Measurements from ENCODE around the gene MCOLN1. TPM values are rescaled to one million over a fixed set of nuclear protein-coding genes. Genes with fewer than 3 reads are reported as not detected.
A peak's percentile ranks its signal among the peaks of the same experiment; 100 is the strongest.

Gene MCOLN1
- total RNA-seq, 1 donor, result 12.0 TPM

DNA sequence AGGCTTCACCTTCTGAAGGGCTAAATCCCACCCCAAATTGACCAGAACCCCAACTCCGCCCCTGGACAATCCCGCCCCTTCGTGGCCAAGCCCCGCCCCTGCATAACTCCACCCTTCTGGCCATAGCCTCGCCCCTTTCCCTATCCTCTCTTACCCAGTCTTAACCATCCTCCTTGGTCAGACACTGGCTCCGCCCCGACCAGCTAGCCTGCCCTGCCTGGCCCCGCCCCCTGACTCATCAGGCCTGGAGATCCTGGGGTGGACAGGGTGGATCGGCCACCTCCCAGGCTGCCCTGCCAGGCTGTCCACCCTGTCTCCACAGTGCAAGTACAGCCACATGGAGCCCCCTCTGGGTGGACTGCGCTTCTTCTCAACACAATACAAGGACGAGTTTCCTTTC, 14.5 kb upstream of the MCOLN1 start:
- DNase-seq (ENCODE audit: low read depth), result peak; percentile 80
- TF ChIP-seq CTCF (IDR thresholded peaks at IDR 0.05; ENCODE audit: insufficient read depth, low read length), result no peak
- H3K4me3 ChIP-seq (ENCODE audit: low read depth, low read length), result no peak overlapping the region

DNA sequence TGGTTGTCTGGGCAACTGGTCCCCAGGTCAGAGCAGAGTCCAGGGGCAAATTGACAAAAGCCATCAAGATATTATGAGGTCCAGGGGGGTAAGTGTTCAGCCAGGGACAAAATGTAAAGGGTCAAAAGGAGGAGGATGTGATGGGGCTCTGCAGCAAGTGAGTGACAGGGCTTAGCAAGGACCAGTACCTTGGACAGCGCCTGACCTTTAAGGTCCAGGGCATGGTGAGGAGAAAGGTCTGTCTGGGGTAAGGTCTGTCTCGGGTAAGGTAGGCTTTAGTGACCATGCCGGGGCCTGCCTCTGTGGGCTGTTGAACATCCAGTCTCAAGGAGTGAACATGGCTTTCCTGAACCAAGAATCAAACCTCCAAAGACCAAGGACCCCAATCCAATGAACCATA, 12.8 kb upstream of the MCOLN1 start:
- TF ChIP-seq CTCF (IDR thresholded peaks at IDR 0.05; ENCODE audit: insufficient read depth, low read length), result no peak
- H3K4me3 ChIP-seq (ENCODE audit: low read depth, low read length), result no peak overlapping the region
- DNase-seq (ENCODE audit: low read depth), result no peak

GRCh38 chr19:7512400-7512851, 10.0 kb upstream of the MCOLN1 start:
- no peak for TF ChIP-seq CTCF (IDR thresholded peaks at IDR 0.05; ENCODE audit: insufficient read depth, low read length)
- DNase-seq (ENCODE audit: low read depth), result no peak
- H3K4me3 ChIP-seq (ENCODE audit: low read depth, low read length), result no peak overlapping the region

- H3K4me3 ChIP-seq (ENCODE audit: low read depth, low read length), result no peak overlapping the region
Observed at GRCh38 chr19:7513809-7514642, 8.4 kb upstream of the MCOLN1 start.

DNA sequence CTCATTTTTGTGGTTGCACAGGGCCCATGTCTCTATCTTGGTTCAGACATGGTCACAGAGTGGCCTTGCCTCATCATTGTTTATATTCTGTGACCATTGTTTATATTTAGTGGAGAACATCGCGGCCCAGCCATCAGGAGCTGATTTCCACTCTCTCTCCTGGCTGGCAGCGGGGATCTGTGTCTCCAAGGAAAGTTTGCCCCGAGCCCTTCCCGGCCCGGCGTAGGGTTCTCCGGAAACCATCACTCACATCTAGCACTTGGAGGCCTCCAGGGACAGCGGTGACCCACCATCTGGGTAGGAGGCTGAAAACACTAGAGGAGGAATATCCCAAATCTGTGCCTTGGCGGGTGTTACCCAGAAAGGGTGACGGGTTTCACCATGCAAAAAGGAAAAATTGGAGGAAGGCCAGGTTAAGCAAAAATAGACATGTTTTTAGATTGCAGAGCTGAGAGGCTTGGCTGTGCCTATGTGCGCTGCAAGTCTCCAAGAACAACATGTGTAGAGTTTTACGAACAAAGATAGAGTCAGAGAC, 7.2 kb upstream of the MCOLN1 start:
- no peak for TF ChIP-seq CTCF (IDR thresholded peaks at IDR 0.05; ENCODE audit: insufficient read depth, low read length)
- peak overlapping the region; percentile 67 for H3K4me3 ChIP-seq (ENCODE audit: low read depth, low read length)
- peak; percentile 61 for DNase-seq (ENCODE audit: low read depth)

More at GRCh38 chr19:7513809-7514642, 8.4 kb upstream of the MCOLN1 start:
- TF ChIP-seq CTCF (IDR thresholded peaks at IDR 0.05; ENCODE audit: insufficient read depth, low read length), result no peak
- DNase-seq (ENCODE audit: low read depth), result no peak

GRCh38 chr19:7515645-7516151, 6.7 kb upstream of the MCOLN1 start, which contains the start of gene ZNF358:
TSS of gene ZNF358 (plus strand) at chr19:7516103. CDS start at chr19:7519243, 3,140 bp downstream.
- peak within 1 kb of the TSS; percentile 81 for H3K4me3 ChIP-seq (ENCODE audit: low read depth, low read length)
- peak; percentile 54 for DNase-seq (ENCODE audit: low read depth)
- TF ChIP-seq CTCF (IDR thresholded peaks at IDR 0.05; ENCODE audit: insufficient read depth, low read length), result no peak
